DMS153 treated with DMSO at 0.1 percent for 48 hours (cell line): ENCODE data around the gene TMEM183A.

ENCODE experiments used
- DNase-seq: peaks from one replicate; lab custom pipeline; 2025; ENCODE audit not compliant: unreplicated experiment; lab: John Stamatoyannopoulos, UW

Gene TMEM183A

GRCh38 chr1:203028067-203028783 lies 21.1 kb downstream of the TMEM183A start:
- DNase-seq, result no peak

DNA sequence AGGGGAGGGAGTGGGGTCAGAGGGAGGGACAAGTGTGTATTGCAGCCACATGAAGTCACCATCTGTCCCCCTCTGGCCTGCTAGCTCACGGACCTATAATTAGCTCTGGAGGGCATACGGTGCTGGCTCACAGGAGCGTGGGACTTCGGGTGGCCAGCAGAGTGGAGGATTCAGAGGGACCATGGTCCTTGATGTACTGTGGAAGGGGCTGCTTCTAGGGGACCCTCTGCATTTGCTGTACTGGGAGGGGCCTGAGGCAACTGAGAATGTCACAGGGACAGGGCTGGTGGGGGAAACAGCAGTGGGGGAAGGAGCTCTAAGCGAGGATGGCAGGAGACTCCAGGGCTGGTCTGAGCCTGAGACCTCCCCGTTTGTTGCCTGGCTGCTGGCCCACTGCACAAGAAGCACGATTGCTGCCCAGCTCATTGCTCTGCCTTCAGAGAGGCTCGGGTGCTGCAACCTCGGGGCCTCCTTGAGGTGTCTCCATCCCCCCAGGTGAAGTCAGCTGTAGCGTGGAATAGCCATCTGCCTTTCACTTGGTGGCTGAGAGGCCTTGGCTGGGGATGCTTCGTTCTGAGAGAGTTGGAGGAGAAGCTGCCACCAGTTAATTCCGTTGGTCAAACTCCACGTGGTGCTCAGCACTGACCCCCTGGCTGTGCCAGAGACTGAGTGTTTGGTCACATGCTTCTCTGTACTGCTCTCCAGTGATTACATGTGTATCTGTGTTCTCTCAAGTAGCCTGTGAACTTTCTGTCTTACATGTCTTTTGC lies 21.8 kb downstream of the TMEM183A start:
- no peak for DNase-seq

DNA sequence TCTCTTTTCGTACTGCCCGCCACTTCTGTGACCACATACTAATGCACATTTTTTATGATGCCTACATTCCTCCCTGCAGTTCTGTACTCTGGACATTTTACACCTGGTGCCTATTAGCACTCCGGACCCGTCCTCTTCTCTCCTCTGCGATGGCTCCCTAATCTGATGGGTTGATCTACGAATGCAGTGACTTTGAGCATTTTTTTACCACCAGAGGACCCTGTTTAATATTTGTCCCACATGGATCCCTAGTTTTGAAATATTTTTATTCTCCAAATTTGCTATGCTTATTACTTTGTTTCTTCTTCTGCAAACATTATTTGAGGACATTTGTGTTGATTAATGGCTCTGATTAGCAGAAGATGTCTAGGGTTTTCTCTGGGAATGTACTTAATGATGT lies 24.3 kb downstream of the TMEM183A start:
- DNase-seq, result no peak

- no peak for DNase-seq
Measured at GRCh38 chr1:203033287-203033686, 26.1 kb downstream of the TMEM183A start.

DNA sequence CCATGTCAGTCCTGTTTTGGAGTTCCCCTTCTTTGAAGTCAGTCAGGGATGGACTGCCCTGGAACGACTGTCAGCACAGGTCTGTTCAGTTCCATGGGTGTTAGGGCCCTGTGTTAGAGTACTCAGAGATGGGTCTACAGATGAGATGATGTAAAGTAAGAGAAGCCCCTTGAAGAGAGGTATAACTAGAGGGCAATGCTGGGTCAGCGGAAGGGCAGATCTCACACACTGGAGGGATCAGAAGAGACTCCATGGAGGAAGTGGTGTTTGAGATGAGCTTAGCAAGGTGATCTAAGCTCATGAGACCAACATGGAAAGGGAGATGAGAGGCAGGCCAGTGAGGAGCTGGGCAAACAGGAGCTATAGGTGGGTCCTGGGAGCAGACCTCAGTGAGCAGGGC lies 26.7 kb downstream of the TMEM183A start:
- no peak for DNase-seq

DNA sequence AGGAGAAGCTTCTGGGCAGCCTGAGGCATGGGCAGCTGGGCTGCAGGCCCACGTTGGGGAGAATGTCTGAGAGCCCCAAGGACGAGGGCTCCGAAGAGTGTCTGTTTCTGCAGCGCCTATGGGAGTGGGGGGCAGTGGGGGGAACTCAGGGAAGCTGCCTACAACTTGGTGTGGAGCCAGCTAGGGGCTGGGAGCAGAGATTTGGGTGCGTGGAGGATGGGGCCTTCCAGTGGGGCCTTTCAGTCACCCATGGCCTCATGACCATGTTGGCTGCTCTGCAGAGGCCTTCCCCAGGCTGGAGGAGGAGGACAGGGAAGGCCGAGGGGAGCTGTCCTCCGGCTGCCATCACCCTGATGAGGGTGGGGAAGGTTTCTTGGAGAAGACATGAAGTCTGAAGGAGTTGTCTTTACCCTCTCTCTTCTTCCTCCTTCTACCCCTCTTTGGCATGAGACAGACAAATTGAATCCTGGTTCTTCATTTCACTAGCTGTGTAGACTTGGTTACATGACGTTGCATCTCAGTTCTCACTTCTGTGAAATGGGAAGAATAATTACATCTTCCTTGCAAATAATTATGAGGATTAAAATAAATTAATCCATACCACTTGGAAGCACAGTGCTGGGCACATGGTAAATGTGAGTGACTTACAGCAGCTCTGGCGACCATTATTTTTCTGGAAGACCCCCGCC lies 27.4 kb downstream of the TMEM183A start:
- DNase-seq, result no peak

GRCh38 chr1:203035111-203036000 lies 28.2 kb downstream of the TMEM183A start:
- DNase-seq, result no peak

DNA sequence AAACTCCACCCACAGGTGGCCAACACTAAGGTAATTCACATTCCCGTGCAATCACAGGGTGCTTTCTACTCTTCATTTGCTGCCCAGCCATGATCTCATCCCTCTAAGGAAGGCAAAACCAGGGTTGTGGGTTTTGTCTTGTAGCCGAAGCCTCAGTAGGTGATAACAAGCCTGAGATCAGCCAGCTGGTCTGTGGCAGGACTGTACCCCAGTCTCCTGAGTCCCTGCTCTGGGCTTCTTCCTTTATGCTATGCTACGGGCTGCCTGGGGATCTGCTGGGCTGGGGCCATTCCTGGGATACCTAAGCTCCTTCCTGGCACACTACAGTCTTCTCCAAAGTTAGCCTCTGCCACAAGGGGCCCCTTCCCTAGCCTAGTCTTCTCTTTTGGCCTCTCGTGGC lies 29.0 kb downstream of the TMEM183A start:
- DNase-seq, result no peak

- DNase-seq, result no peak
Measured at GRCh38 chr1:203036537-203036936, 29.4 kb downstream of the TMEM183A start.

DNA sequence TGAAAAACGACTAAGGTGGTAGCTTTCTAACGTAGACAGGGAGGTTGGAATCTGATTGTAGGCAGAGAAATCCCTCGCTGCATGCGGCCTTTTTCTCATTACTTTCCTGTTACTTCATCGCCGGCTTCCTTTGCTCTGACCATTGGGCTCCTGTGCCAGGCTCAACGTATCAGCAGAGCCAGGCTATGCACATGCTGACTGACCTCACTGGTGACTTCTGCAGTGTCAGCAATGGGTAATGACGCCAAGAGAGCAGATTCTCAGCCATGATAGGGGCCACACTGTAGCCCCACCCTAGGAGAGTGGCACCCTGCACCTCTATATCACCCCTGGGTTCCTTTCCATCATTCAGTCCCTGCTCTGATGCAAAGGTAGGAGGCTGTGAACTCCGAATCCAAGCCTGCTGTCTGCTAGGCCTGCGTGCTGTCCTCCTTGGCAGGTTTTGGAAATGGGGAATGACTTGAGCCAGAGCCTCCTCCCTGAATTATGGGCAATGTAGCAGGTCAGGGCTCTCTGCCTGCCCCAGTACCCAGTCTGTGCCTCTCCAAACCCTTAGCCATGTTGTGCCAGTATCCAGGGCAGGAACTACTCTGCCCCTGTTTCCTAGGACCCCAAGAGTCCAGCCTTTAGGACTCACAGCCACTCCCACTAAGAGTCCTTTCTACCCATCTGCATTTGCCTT lies 30.5 kb downstream of the TMEM183A start:
- DNase-seq, result no peak

GRCh38 chr1:203038217-203038741 lies 31.1 kb downstream of the TMEM183A start:
- no peak for DNase-seq

GRCh38 chr1:203038891-203039608 lies 31.9 kb downstream of the TMEM183A start:
- DNase-seq, result peak; percentile 76

- DNase-seq, result no peak
Measured at GRCh38 chr1:203039609-203040512, 32.7 kb downstream of the TMEM183A start.

DNA sequence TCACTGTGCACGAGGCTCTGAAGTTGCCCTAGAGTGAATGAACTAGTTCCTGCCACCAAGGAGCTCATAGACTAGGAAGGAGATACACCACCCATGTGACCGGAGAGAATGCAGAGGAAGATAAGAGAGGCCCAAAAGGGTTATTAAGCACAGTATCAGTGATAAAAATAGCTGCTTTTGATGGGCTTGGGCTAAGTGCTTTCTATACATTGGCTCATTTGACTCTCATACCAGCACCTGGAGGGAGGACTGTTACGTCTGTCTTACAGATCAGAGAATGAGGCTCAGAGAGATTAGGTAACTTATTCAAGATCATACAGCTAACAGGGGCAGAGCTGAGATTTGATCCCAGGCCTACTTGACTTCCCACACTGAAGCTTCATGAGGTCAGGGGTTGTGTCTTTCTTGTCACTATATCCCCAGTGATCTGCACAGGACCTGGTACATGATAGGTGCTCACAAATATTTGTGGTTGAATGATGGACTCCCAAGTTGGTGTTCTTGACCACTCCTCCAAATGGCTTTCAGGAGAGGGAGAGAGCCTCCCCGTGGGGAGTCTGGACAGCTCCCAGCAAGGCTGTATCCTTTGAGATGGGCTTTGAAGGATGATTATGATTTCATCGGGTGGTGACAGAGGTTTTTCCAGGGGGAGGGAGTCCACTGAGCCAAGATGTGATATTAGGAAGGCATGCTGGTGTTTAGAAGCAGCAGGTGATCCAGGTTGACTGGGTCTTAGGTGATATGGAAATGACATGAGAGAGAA lies 33.5 kb downstream of the TMEM183A start:
- no peak for DNase-seq

DNA sequence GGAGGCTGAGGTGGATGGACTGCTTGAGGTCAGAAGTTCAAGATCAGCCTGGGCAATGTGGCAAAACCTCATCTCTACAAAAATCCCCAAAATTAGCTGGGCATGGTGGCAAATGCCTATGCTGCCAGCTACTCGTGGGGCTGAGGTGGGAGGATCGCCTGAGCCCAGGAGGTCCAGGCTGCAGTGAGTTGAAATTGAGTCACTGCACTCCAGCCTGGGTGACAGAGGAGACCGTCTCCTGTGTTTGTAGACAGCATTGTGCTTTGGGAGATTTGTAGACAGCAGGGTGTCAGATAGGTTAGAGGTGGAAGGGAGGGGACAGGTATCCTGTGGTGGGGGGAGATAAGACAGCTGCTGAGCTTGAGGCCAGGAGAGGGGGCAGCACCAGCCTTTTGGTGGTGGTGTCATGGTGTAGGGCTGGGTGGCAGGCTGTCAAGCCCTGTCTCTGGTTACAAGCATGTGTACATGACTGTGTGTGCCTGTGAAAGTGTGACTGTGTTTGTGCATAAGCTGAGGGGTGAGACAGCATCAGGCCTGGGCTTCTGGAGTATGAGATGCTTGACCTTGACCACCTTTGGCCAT lies 34.3 kb downstream of the TMEM183A start:
- no peak for DNase-seq

GRCh38 chr1:203043830-203044545 lies 36.8 kb downstream of the TMEM183A start:
- DNase-seq, result no peak
